GM13977 (cell line): ENCODE measurements around the gene YEATS4.

Experiments used
- DNase-seq: peaks from one replicate; pipeline ENCODE4 v3.0.0; 2012; ENCODE audit warnings: low spot score
- in situ Hi-C: fragments of 300-500 bp; cut with MboI; formaldehyde crosslinking; loops from one replicate; pipeline ENCODE4 v1.12.0; 2022; ENCODE audit warnings: low sequenced_read_pairs, low pct_unique_long_range_greater_than_20kb, mixed read lengths, inconsistent platforms; ENCODE audit not compliant: unreplicated experiment
- TF ChIP-seq, protein P1 (sequence below): IDR thresholded peaks from 2 replicates; pipeline ENCODE4 v1.5.1; 2012; ENCODE audit warnings: mild to moderate bottlenecking, control low read depth; ENCODE audit not compliant: insufficient read depth; ENCODE audit errors: extremely low read depth, missing control alignments

Gene YEATS4

DNA sequence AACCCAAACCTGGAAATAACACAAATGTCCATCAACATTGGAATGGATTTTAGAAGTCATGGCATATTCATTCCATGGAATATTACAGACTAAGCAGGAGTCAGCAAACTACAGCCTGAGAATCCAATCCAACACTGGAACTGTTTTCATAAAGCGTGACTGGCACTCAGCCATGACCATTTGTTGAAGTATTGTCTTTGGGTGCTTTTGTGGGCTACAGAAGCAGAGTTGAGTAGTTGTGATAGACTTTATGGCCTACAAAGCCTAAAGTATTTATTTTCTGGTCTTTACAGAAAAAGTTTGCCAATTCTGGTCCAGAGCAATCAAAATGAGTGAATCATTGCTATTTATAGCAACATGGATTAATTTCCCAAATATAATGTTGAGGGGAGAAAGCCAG, 76.1 kb downstream of the YEATS4 start:
- no peak for DNase-seq
- in situ Hi-C loops: no loop called here
- TF ChIP-seq, protein P1, sequence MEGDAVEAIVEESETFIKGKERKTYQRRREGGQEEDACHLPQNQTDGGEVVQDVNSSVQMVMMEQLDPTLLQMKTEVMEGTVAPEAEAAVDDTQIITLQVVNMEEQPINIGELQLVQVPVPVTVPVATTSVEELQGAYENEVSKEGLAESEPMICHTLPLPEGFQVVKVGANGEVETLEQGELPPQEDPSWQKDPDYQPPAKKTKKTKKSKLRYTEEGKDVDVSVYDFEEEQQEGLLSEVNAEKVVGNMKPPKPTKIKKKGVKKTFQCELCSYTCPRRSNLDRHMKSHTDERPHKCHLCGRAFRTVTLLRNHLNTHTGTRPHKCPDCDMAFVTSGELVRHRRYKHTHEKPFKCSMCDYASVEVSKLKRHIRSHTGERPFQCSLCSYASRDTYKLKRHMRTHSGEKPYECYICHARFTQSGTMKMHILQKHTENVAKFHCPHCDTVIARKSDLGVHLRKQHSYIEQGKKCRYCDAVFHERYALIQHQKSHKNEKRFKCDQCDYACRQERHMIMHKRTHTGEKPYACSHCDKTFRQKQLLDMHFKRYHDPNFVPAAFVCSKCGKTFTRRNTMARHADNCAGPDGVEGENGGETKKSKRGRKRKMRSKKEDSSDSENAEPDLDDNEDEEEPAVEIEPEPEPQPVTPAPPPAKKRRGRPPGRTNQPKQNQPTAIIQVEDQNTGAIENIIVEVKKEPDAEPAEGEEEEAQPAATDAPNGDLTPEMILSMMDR: no peak

GRCh38 chr12:69437073-69437472, 77.5 kb downstream of the YEATS4 start:
- TF ChIP-seq, protein P1: no peak
- in situ Hi-C loops: no loop called here

DNA sequence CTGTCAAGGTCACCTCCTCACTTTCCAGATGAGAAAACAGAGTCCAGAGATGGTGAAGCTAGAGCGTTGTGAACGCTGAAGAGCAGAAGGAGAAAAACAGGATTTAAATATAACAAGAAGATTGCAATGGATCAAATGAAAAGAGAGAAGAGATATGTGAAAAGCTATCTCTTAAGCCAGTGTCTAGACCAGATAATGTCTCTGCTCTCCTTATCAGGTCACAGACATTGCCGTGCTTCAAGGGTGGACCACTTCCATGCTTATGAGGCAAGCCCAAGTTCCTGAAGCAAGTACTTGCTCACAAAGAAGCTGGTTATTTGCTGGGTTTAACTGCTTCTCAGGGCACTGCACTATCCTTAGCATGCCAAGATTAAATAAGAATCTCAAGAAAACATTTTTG, 79.0 kb downstream of the YEATS4 start:
- DNase-seq: no peak
- TF ChIP-seq, protein P1: no peak
- in situ Hi-C loops: no loop called here

More at GRCh38 chr12:69437073-69437472, 77.5 kb downstream of the YEATS4 start:
- no peak for DNase-seq

GRCh38 chr12:69440016-69440415, 80.5 kb downstream of the YEATS4 start:
- in situ Hi-C loops: no loop called here
- TF ChIP-seq, protein P1: no peak
- DNase-seq: no peak
